Measurements from ENCODE around the gene NRCAM.

Gene NRCAM

GRCh38 chr7:108427766-108428165 lies 28.5 kb downstream of the NRCAM start:
- TF ChIP-seq, protein P1, sequence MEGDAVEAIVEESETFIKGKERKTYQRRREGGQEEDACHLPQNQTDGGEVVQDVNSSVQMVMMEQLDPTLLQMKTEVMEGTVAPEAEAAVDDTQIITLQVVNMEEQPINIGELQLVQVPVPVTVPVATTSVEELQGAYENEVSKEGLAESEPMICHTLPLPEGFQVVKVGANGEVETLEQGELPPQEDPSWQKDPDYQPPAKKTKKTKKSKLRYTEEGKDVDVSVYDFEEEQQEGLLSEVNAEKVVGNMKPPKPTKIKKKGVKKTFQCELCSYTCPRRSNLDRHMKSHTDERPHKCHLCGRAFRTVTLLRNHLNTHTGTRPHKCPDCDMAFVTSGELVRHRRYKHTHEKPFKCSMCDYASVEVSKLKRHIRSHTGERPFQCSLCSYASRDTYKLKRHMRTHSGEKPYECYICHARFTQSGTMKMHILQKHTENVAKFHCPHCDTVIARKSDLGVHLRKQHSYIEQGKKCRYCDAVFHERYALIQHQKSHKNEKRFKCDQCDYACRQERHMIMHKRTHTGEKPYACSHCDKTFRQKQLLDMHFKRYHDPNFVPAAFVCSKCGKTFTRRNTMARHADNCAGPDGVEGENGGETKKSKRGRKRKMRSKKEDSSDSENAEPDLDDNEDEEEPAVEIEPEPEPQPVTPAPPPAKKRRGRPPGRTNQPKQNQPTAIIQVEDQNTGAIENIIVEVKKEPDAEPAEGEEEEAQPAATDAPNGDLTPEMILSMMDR (conservative IDR thresholded peaks at IDR 0.05; ENCODE audit: low read depth, low read length) = no peak
- no peak for DNase-seq (ENCODE audit: low read depth)
- no peak overlapping the region for H3K4me3 ChIP-seq (ENCODE audit: low read length)

- TF ChIP-seq, protein P1 (conservative IDR thresholded peaks at IDR 0.05; ENCODE audit: low read depth, low read length) = no peak
Measured at GRCh38 chr7:108425714-108426275, 30.4 kb downstream of the NRCAM start.

GRCh38 chr7:108424013-108424412 lies 32.2 kb downstream of the NRCAM start:
- no peak for DNase-seq (ENCODE audit: low read depth)
- no peak overlapping the region for H3K4me3 ChIP-seq (ENCODE audit: low read length)

More at GRCh38 chr7:108425714-108426275, 30.4 kb downstream of the NRCAM start:
- no peak overlapping the region for H3K4me3 ChIP-seq (ENCODE audit: low read length)
- no peak for DNase-seq (ENCODE audit: low read depth)

GRCh38 chr7:108423089-108423989 lies 32.9 kb downstream of the NRCAM start:
- DNase-seq (ENCODE audit: low read depth) = no peak
- TF ChIP-seq, protein P1 (conservative IDR thresholded peaks at IDR 0.05; ENCODE audit: low read depth, low read length) = no peak
- no peak overlapping the region for H3K4me3 ChIP-seq (ENCODE audit: low read length)

More at GRCh38 chr7:108424013-108424412, 32.2 kb downstream of the NRCAM start:
- TF ChIP-seq, protein P1 (conservative IDR thresholded peaks at IDR 0.05; ENCODE audit: low read depth, low read length) = no peak

- TF ChIP-seq, protein P1 (conservative IDR thresholded peaks at IDR 0.05; ENCODE audit: low read depth, low read length) = no peak
- H3K4me3 ChIP-seq (ENCODE audit: low read length) = no peak overlapping the region
- no peak for DNase-seq (ENCODE audit: low read depth)
Measured at GRCh38 chr7:108421720-108422331, 34.4 kb downstream of the NRCAM start.

DNA sequence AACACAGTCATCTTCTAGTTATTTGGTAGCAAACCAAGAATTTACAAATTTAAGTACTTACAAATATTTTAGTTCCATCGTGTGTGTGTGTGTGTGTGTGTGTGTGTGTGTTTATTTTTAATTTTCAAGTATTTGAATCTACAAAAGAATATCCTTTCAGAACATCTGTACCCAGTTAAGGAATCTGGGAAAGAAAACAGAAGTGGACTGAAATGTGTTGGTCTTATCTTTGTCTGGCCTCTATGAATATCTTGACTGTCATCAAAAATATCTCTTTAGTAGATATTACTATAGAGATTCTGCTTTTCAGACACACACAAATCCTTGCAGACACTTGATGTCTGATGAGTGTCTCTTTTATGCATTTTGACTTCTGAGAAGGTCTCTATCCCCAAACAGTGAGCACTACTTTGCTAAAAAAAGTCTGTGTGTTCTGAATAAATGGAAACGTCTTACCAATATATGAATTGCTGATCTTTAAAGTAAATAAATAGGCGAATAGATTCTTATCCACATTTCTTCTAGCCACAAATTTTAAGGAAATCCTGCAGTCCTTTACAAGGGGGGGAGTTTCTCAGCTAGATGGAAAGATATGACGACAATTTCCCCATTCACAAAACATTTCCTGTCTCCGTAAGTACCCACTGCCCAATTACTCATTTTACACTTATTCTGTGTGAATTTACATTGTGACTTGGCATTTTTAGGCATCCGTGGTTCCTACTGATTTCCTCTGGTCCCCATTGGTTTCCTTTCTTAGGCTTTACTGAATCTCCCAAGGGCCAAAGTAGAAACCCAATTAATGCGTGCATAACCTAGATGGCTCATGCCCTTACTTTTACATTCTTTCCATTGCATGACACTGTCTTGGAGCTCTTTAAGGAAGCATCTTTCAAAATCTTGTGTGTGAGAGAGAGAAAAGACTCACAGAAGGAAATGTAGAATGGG lies 36.0 kb downstream of the NRCAM start:
- TF ChIP-seq, protein P1 (conservative IDR thresholded peaks at IDR 0.05; ENCODE audit: low read depth, low read length) = no peak
- no peak overlapping the region for H3K4me3 ChIP-seq (ENCODE audit: low read length)
- no peak for DNase-seq (ENCODE audit: low read depth)

All from retinal pigment epithelial cell (primary cell).